HFF-Myc (cell line): ENCODE results near the gene ATP1A4.

Source experiments
- DNase-seq: peaks from one replicate; pipeline ENCODE4 v3.0.0-alpha.2; 2011; ENCODE audit warnings: low read depth; ENCODE audit errors: extremely low read depth
- H3K4me3 ChIP-seq: replicated peaks from 2 replicates; pipeline ENCODE4 v1.5.1; 2011; ENCODE audit warnings: low read depth, mild to moderate bottlenecking, control low read depth, low read length
- CTCF ChIP-seq: IDR thresholded peaks from 2 replicates; pipeline ENCODE4 v1.5.1; 2012; ENCODE audit warnings: mild to moderate bottlenecking, low read depth, low read length, control low read depth; ENCODE audit errors: missing control alignments

ATP1A4 gene

DNA sequence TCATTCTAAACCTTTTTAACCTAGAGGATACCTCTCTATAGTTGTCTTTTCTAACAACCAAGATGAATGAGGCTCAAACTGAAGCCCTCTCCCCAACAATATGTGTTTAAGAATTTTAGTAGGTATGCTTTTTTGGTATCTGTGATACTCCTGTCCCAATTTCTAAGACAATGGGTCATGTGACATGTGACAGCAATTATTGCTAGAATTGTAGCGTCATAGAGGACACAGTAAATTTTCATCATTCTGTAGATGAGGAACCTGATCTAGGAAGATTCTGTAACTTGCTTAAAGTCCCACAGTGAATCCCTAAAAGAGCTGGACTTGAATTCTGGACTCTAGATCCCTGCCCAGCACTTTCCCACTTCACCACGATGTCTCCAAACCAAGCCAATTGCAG, 27.3 kb downstream of the ATP1A4 start:
- H3K4me3 ChIP-seq: no peak overlapping the region
- no peak for DNase-seq
- no peak for TF ChIP-seq CTCF

DNA sequence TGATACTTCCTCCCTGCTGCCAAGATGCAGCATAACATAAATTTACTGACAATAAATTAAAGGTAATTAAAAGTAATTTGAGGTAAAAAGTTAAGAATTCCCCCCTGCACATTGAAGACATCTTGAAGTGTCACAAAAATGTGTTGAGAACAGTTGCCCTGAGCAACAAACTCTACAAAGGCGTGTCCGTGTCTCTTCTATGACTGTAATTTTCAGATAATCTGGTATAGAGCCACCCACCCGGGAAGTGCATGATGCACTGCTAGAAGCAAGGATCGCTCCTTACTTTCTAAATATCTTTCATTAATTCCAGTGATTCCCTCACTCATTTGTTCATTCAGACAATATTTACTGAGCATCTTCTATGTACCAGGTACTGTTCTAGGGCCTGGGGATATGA, 27.9 kb downstream of the ATP1A4 start:
- TF ChIP-seq CTCF: no peak
- no peak overlapping the region for H3K4me3 ChIP-seq
- DNase-seq: no peak

GRCh38 chr1:160186246-160186645, 34.8 kb downstream of the ATP1A4 start:
- no peak for TF ChIP-seq CTCF
- DNase-seq: no peak
- no peak overlapping the region for H3K4me3 ChIP-seq

DNA sequence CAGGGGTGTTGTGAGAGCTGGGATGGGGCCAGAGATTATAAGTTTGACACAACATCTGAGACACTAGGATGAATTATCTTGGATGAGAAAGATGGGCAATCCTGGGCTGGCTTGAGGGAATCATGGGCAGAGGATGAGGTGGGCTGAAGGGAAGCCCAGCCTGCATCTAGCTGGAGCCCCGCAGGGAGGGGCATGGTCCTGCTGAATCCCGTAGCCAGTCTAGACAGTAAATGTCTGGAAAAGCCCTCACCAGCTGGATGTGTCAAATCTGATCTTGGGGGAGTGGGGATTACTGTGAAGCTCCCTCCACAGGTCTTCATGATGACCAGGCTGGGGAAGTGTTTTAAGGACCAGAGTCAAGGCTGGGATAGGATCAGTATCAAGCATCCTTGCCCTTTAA, 35.3 kb downstream of the ATP1A4 start:
- H3K4me3 ChIP-seq: no peak overlapping the region
- no peak for TF ChIP-seq CTCF
- no peak for DNase-seq

- TF ChIP-seq CTCF: no peak
- DNase-seq: no peak
- no peak overlapping the region for H3K4me3 ChIP-seq
These were observed 36.0 kb downstream of the ATP1A4 start for GRCh38 chr1:160187407-160187806.

GRCh38 chr1:160188341-160188740, 36.9 kb downstream of the ATP1A4 start:
- H3K4me3 ChIP-seq: no peak overlapping the region
- TF ChIP-seq CTCF: no peak
- no peak for DNase-seq
